Left ventricle myocardium inferior (tissue), 1 donor: ENCODE results near the gene NPEPPS. TPM values are rescaled to one million over a fixed set of nuclear protein-coding genes. Genes with fewer than 3 reads are reported as not detected.
"Not testable (repeated sequence)": the region's sequence is repeated elsewhere in the genome, so short reads cannot be mapped to it uniquely, and the experiment has no call there.

Source experiments
- DNase-seq: peaks from one replicate; pipeline ENCODE4 v3.0.0-alpha.2; 2020
- H3K27ac ChIP-seq: fragments of 200-600 bp; replicated peaks from 2 replicates; pipeline ENCODE4 v1.8.0; 2021
- H3K27me3 ChIP-seq: fragments of 200-600 bp; 2 replicates; pipeline ENCODE4 v1.8.0; 2021; ENCODE audit warnings: low read depth
- H3K36me3 ChIP-seq: fragments of 200-600 bp; 2 replicates; pipeline ENCODE4 v1.8.0; 2021
- H3K4me1 ChIP-seq: fragments of 200-600 bp; 2 replicates; pipeline ENCODE4 v1.8.0; 2021
- H3K4me3 ChIP-seq: fragments of 200-600 bp; 2 replicates; pipeline ENCODE4 v1.8.0; 2021; ENCODE audit warnings: mild to moderate bottlenecking, moderate library complexity
- H3K9me3 ChIP-seq: fragments of 200-600 bp; replicated peaks from 2 replicates; pipeline ENCODE4 v1.8.0; 2021
- CTCF ChIP-seq: fragments of 200-600 bp; IDR thresholded peaks from 2 replicates; pipeline ENCODE4 v1.8.0; 2021; ENCODE audit warnings: antibody characterized with exemption, mild to moderate bottlenecking, borderline replicate concordance
- intact Hi-C: fragments of 100-400 bp; cut with micrococcal nuclease; formaldehyde crosslinking; loops from one replicate; pipeline ENCODE4 v1.11.0; 2022
- total RNA-seq: library from RNA; stranded (reverse); fragmentation: NEBNext Ultra II Directional; extraction: Animal tissue kit (Norgen Biotek cat#: 25700); gene quantifications from one replicate; pipeline ENCODE4 v1.2.1, GENCODE V29; 2021
- donor health status: DM: no; HTN: yes; CAD: no; lungs with severe emphysema.

NPEPPS gene
- total RNA-seq, 1 donor from 2014 or later = 72.1 TPM

GRCh38 chr17:47586378-47587055 lies 55.6 kb downstream of the NPEPPS start:
- peaks cover 48% of the 10 kb centered on the region for H3K36me3 ChIP-seq
- H3K27ac ChIP-seq, H3K4me3 ChIP-seq, H3K27me3 ChIP-seq, intact Hi-C loops, DNase-seq, H3K9me3 ChIP-seq, H3K4me1 ChIP-seq: not testable (repeated sequence)

- H3K9me3 ChIP-seq, DNase-seq, H3K27me3 ChIP-seq, H3K4me1 ChIP-seq, H3K27ac ChIP-seq, H3K4me3 ChIP-seq, intact Hi-C loops: not testable (repeated sequence)
- peaks cover 89% of the 10 kb centered on the region for H3K36me3 ChIP-seq
Measured at GRCh38 chr17:47593522-47593921, 62.6 kb downstream of the NPEPPS start.

- Histone ChIP-seq H3K36me3 (peaks cover 86% of the 10 kb centered on the region), H3K27ac (peak overlapping the region; percentile 77), H3K27me3 (no peaks in the 10 kb centered on the region), H3K4me1 (peaks cover 32% of the 10 kb centered on the region), H3K9me3 (no peaks in the 10 kb centered on the region), H3K4me3 (no peak overlapping the region)
- no peak for TF ChIP-seq CTCF
- intact Hi-C loops = no loop called here
- DNase-seq = no peak
Measured at GRCh38 chr17:47603830-47604597, 73.1 kb downstream of the NPEPPS start.

GRCh38 chr17:47604598-47604927 lies 73.7 kb downstream of the NPEPPS start:
- DNase-seq = peak; percentile 29
- H3K27me3 ChIP-seq = no peaks in the 10 kb centered on the region
- H3K27ac ChIP-seq = peak overlapping the region; percentile 77
- no peak overlapping the region for H3K4me3 ChIP-seq
- TF ChIP-seq CTCF = no peak
- intact Hi-C loops = no loop called here
- H3K9me3 ChIP-seq = no peaks in the 10 kb centered on the region
- H3K36me3 ChIP-seq = peaks cover 84% of the 10 kb centered on the region
- H3K4me1 ChIP-seq = peaks cover 32% of the 10 kb centered on the region

- no peaks in the 10 kb centered on the region for H3K9me3 ChIP-seq
- peak overlapping the region; percentile 77 for H3K27ac ChIP-seq
- H3K4me1 ChIP-seq = peaks cover 32% of the 10 kb centered on the region
- intact Hi-C loops = no loop called here
- H3K27me3 ChIP-seq = no peaks in the 10 kb centered on the region
- H3K36me3 ChIP-seq = peaks cover 84% of the 10 kb centered on the region
- TF ChIP-seq CTCF = no peak
- no peak overlapping the region for H3K4me3 ChIP-seq
- no peak for DNase-seq
Measured at GRCh38 chr17:47605011-47605410, 74.1 kb downstream of the NPEPPS start.

- no peak for DNase-seq
- Histone ChIP-seq H3K4me3 (no peak overlapping the region), H3K36me3 (peaks cover 75% of the 10 kb centered on the region), H3K4me1 (peaks cover 32% of the 10 kb centered on the region), H3K27me3 (no peaks in the 10 kb centered on the region), H3K9me3 (no peaks in the 10 kb centered on the region), H3K27ac (no peak overlapping the region)
- no peak for TF ChIP-seq CTCF
- intact Hi-C loops = no loop called here
Measured at GRCh38 chr17:47607481-47607880, 76.6 kb downstream of the NPEPPS start.
